ENCODE results near the gene ATR. TPM values are rescaled to one million over a fixed set of nuclear protein-coding genes. Genes with fewer than 3 reads are reported as not detected.

ATR gene
- total RNA-seq, 1 experiment from 2014 or later = 24.7 TPM

DNA sequence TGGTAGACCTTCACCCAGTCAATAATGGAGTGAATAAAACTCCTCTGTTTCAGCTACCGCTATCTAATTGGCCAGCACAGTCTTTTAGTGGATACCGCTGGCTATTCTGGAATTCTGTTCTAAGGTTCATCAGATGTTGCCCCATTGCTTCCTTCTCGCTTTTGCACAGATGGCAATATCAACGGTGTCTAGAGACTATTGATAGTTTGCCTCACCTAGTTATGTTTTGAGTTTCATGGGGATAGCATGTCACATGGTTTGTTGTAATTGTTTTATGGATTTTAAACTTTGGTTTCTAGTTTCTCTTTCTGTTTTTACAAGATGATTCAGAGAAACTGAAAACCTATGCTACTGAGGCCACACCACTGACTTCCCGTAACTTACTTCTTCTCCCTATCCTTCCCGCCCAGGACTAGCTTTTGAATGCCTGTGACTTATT is 132.7 kb downstream of the ATR start:
- H3K9ac ChIP-seq (ENCODE audit: low read length) = no peak overlapping the region
- ChIA-PET POLR2A (no interaction called here), CTCF (no interaction called here), RAD21 (ENCODE audit: low non-redundant PET in 1 of 2, low total read pairs in 2 of 2, uncharacterized antibody in 2 of 2, unreplicated experiment in 2 of 2) (no interaction called here)
- peaks cover 47% of the 10 kb centered on the region for H3K79me2 ChIP-seq (ENCODE audit: insufficient read depth, low read length)
- no peaks in the 10 kb centered on the region for H3K27me3 ChIP-seq (ENCODE audit: insufficient read depth, low read length)
- intact Hi-C loops (cut with micrococcal nuclease) = loop anchor here (10.0 kb wide), 1 partner anchor 549 kb away; no protein-coding TSS in a partner anchor
- peaks cover 7% of the 10 kb centered on the region; the same call in 1 of the 2 replicates for H4K20me1 ChIP-seq (ENCODE audit: insufficient read depth)
- TSS peak; percentile 43 for BruUV-seq (replicated peaks)
- H3K4me1 ChIP-seq (ENCODE audit: control insufficient read depth in 1 of 2, insufficient read depth in 2 of 2, low read length in 2 of 2) = peaks cover 9 to 18% of the 10 kb centered on the region in 2 experiments; a peak in 3 of 4 replicates
- no peaks in the 10 kb centered on the region; a peak in 1 of 4 replicates for H3K36me3 ChIP-seq (ENCODE audit: control insufficient read depth in 1 of 2, insufficient read depth in 2 of 2, low read length in 2 of 2)
- no peak for ATAC-seq
- no peak overlapping the region for H3K27ac ChIP-seq (ENCODE audit: low read depth, low read length)
- H2AFZ ChIP-seq (ENCODE audit: low read depth, low read length, poor library complexity, severe bottlenecking) = no peak overlapping the region
- H3K4me3 ChIP-seq (replicated peaks in 1 of 2; ENCODE audit: low read depth in 1 of 2, low read length in 2 of 2) = no peak overlapping the region
- no peaks in the 10 kb centered on the region for H3K9me3 ChIP-seq (ENCODE audit: control insufficient read depth in 1 of 2, insufficient read depth in 1 of 2, low read depth in 1 of 2, low read length in 2 of 2)
- TF ChIP-seq EZH2phosphoT487 (IDR thresholded peaks at IDR 0.05; ENCODE audit: borderline replicate concordance) (no peak), SRF (IDR thresholded peaks at IDR 0.05; ENCODE audit: low read depth) (no peak), TCF7L2 (IDR thresholded peaks at IDR 0.05; ENCODE audit: borderline replicate concordance, extremely low read depth, insufficient read depth, insufficient read length) (no peak), ZBTB33 (IDR thresholded peaks at IDR 0.05; ENCODE audit: extremely low read depth, insufficient replicate concordance, low read length) (no peak)
- TF ChIP-seq, protein P1, sequence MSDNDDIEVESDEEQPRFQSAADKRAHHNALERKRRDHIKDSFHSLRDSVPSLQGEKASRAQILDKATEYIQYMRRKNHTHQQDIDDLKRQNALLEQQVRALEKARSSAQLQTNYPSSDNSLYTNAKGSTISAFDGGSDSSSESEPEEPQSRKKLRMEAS (IDR thresholded peaks at IDR 0.05) = no peak
- DNase-seq (ENCODE audit: low read depth, low spot score) = no peak
- H3K9me2 ChIP-seq (ENCODE audit: insufficient read depth) = no peaks in the 10 kb centered on the region
- peak overlapping the region; percentile 93; the same call in 1 of the 2 replicates for H3K4me2 ChIP-seq (ENCODE audit: low read length)

DNA sequence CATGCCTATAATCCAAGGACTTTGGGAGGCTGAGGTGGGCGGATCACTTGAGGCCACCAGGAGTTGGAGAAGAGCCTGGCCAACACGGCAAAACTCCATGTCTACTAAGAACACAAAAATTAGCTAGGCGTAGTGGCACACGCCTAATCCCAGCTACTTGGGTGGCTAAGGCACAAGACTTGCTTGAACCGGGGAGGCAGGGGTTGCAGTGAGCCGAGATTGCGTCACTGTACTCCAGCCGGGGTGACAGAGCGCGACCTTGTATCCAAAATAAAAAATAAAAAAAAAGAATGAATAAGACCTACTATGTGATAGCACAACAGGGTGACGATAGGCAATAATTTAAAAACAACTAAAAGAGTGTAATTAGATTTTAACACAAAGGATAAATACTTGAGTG is 134.2 kb downstream of the ATR start:
- no TSS peak for BruUV-seq (replicated peaks)
- RAD21 ChIA-PET (ENCODE audit: low non-redundant PET in 1 of 2, low total read pairs in 2 of 2, uncharacterized antibody in 2 of 2, unreplicated experiment in 2 of 2) = no interaction called here
- Histone ChIP-seq H3K4me3 (replicated peaks in 1 of 2; ENCODE audit: low read depth in 1 of 2, low read length in 2 of 2) (no peak overlapping the region), H3K9me2 (ENCODE audit: insufficient read depth) (no peaks in the 10 kb centered on the region), H3K79me2 (ENCODE audit: insufficient read depth, low read length) (peaks cover 47% of the 10 kb centered on the region), H3K27ac (ENCODE audit: low read depth, low read length) (no peak overlapping the region), H4K20me1 (ENCODE audit: insufficient read depth) (peaks cover 7% of the 10 kb centered on the region; the same call in 1 of the 2 replicates), H3K27me3 (ENCODE audit: insufficient read depth, low read length) (no peaks in the 10 kb centered on the region), H3K9me3 (ENCODE audit: control insufficient read depth in 1 of 2, insufficient read depth in 1 of 2, low read depth in 1 of 2, low read length in 2 of 2) (no peaks in the 10 kb centered on the region), H3K9ac (ENCODE audit: low read length) (no peak overlapping the region), H3K36me3 (ENCODE audit: control insufficient read depth in 1 of 2, insufficient read depth in 2 of 2, low read length in 2 of 2) (no peaks in the 10 kb centered on the region), H2AFZ (ENCODE audit: low read depth, low read length, poor library complexity, severe bottlenecking) (no peak overlapping the region), H3K4me1 (ENCODE audit: control insufficient read depth in 1 of 2, insufficient read depth in 2 of 2, low read length in 2 of 2) (peaks cover 9 to 18% of the 10 kb centered on the region in 2 experiments; a peak in 3 of 4 replicates), H3K4me2 (ENCODE audit: low read length) (no peak overlapping the region)
- intact Hi-C loops (cut with micrococcal nuclease) = loop anchor here (10.0 kb wide), 1 partner anchor 550 kb away; no protein-coding TSS in a partner anchor
- no peak for DNase-seq (ENCODE audit: low read depth, low spot score)
- CTCF ChIA-PET = no interaction called here
- POLR2A ChIA-PET = no interaction called here
- no peak for ATAC-seq
- TF ChIP-seq RAD21 (IDR thresholded peaks at IDR 0.05; ENCODE audit: low read depth) (no peak), CTCF (IDR thresholded peaks at IDR 0.05 in 2 of 3, conservative IDR thresholded peaks at IDR 0.05 in 1 of 3; ENCODE audit: borderline replicate concordance in 1 of 3, insufficient read depth in 1 of 3, low read depth in 2 of 3, low read length in 2 of 3) (no peak), JUND (IDR thresholded peaks at IDR 0.05) (no peak)
- TF ChIP-seq, protein P2, sequence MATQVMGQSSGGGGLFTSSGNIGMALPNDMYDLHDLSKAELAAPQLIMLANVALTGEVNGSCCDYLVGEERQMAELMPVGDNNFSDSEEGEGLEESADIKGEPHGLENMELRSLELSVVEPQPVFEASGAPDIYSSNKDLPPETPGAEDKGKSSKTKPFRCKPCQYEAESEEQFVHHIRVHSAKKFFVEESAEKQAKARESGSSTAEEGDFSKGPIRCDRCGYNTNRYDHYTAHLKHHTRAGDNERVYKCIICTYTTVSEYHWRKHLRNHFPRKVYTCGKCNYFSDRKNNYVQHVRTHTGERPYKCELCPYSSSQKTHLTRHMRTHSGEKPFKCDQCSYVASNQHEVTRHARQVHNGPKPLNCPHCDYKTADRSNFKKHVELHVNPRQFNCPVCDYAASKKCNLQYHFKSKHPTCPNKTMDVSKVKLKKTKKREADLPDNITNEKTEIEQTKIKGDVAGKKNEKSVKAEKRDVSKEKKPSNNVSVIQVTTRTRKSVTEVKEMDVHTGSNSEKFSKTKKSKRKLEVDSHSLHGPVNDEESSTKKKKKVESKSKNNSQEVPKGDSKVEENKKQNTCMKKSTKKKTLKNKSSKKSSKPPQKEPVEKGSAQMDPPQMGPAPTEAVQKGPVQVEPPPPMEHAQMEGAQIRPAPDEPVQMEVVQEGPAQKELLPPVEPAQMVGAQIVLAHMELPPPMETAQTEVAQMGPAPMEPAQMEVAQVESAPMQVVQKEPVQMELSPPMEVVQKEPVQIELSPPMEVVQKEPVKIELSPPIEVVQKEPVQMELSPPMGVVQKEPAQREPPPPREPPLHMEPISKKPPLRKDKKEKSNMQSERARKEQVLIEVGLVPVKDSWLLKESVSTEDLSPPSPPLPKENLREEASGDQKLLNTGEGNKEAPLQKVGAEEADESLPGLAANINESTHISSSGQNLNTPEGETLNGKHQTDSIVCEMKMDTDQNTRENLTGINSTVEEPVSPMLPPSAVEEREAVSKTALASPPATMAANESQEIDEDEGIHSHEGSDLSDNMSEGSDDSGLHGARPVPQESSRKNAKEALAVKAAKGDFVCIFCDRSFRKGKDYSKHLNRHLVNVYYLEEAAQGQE (IDR thresholded peaks at IDR 0.05; ENCODE audit: low read depth) = no peak

All from HCT116 (cell line).